LHCN-M2 (cell line): ENCODE data around the gene CTSC. TPM values are rescaled to one million over a fixed set of nuclear protein-coding genes. Genes with fewer than 3 reads are reported as not detected.
A peak's percentile ranks its signal among the peaks of the same experiment; 100 is the strongest.

ENCODE experiments used
- DNase-seq: peaks from one replicate; pipeline ENCODE4 v3.0.0-alpha.2; 2012; ENCODE audit warnings: low read depth
- total RNA-seq: library from RNA; depleted of rRNA; stranded (reverse); fragments of >200 nt; gene quantifications from 2 replicates; pipeline ENCODE4 v1.2.3, GENCODE V29; 2014

Gene CTSC
- total RNA-seq, 1 experiment from 2014 or later, result 32.5 TPM

DNA sequence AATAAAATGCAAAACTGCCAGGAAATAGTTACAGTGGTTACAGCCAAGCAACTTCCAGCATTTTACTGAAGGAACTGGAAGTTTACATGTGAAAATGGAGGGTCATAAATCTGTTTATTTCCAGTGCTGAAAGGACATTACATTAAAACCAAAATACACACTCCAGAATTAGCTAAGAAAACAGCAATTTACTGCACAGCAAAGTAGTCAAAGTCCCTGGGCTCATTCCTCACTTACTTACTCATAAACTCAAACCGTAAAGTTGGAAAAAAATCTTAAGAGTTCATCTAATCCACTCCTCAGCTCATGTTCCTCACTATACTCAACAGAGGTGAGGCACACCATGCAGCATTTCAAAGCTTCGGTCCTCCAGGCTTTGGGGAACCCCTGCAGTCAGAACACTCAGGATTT is 17.4 kb downstream of the CTSC start:
- DNase-seq, result peak; percentile 71

DNA sequence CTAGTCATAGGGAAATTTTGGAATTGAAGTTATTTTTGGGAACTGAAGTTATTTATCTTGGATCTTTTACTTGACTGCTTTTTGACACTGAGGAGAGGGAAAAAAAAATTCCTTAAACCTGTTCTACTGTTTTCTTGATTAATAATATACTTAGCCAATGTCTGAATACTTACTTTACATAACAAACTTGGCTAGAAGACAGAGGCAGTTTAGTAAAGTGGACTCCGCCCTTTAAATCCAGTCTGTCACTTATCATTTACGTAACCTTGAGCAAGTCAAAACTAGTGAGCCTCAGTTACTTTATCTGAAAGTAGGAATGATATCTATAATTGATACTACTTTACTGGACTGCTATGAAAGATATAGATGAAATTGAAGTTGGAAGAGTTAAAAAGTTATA is 19.5 kb downstream of the CTSC start:
- no peak for DNase-seq

DNA sequence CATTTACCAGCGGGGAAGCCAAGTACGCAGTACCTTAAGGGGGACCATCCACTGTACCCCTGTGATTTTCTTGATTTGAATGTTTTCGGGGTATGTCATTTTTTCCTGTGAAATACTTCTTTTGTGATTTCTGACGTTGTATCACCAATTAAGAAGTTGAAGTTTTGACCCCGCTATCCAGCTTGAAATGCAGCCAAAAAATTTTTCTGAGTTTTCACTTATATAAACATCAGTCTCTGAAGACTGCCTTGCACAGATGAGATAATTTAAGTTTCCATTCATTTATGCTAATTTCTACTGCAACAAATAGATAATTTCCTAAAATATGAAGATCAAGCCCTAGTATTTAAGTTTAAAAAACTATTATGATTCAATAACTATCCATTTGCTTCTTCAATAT is 20.0 kb downstream of the CTSC start:
- no peak for DNase-seq

DNA sequence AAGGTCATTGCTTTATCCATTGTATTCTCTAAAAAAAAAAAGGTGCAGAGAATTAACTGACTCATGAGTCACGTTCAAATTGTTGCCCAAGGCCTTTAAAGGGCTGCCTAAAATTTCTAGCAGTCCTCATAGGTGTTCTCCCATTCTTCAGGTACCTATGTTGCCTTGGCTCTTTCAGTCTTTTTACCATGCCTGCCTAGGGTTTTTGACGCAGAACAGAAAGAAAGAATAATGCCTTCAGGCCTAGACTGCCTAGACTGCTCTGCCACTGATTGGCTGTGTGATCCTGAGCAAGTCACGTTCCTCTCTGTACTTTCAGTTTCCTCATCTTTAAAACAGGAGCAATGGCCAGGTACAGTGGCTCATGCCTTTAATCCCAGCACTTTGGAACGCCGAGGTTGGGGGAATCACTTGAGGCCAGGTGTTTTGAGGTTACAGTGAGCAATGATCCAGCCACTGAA is 21.5 kb downstream of the CTSC start:
- no peak for DNase-seq

DNA sequence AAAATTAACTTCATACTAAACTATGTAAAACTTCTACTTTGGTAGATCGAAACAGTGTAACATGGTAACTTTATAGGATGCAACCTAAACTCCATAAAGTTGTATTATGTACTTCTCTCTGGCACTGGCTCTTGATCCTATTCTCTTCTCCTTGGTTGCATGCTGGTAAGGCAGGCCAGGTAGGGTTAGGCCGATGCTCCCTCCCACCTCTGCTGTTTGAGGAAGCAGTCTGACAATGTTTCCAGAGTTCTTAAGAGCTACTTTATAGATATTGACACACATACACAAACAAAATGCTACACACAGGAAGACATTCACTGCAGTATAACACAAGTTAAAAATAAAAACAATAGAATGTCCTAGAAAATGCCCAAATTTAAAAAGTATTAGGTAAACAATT is 22.5 kb downstream of the CTSC start:
- DNase-seq, result no peak

DNA sequence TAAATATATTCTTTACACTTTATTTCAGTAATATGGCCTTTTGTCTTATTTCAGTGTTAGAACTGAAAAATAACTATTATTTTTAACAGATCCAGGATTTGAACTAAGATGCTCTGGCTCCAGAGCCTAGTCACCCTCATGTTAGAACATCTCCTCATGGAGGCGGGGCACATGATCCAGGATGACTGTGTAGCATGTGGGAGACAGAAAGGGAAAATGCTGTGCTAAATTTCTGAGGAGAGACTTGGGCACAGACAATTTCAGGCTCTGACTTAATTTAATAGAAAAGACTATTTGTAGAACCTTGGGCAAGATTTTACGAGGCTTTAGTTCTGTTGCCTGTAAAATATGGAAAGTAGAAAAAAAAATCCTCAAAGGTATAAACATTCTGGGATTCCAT is 24.1 kb downstream of the CTSC start:
- no peak for DNase-seq

DNA sequence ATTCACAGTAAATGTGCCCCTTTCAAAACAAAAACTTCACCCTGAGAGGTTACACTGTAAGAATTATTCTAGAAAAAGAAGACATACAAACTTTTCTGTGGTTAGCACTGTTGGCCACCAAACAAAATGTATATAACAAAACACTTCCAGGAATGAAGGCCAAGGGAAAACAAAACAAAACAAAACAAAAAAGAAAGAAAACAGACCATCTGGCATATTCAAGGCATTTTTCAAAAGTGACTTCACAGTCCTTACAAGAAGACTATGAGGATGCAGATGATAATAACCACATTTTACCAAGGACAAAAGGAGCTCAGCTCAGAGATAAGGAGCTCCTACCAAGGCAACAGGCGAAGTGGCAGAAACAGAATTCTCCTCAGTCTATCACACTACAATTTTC is 24.9 kb downstream of the CTSC start:
- no peak for DNase-seq

DNA sequence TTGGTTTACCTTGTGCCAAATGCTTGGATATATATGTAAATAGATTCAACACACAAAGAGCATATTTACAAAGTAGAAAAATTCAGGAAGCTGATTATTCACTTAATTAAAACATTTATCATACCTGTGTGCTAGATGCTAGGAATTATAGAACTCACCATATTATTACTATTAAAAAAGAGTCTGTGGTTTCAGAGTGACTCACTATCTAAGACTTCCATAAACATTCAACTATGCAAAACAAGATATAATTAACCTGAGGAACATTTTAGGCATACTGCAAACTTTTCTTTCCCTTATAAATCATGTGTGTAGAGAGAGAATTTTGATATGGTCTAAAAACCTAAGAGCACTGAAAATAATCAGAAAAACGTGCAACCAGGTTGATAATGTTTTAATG is 27.3 kb downstream of the CTSC start:
- peak; percentile 21 for DNase-seq

DNA sequence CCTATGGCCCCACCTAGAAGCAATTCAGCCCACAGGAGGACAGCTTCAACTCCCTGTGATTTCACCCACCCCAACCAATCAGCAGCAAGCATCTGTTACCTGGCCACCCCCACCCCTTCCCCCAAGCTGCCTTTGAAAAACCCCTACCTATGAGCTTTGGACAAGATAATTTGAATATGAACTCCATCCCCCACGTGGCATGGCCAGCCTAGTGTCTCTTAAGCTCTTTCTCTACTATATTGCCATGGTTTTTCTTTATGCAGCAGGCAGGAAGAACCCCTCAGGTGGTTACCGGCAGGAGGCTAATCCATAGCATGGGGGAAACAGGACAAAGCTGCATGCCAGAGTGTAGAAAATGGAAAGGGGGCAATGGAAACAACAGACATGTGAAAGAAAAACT is 29.0 kb downstream of the CTSC start:
- no peak for DNase-seq

DNA sequence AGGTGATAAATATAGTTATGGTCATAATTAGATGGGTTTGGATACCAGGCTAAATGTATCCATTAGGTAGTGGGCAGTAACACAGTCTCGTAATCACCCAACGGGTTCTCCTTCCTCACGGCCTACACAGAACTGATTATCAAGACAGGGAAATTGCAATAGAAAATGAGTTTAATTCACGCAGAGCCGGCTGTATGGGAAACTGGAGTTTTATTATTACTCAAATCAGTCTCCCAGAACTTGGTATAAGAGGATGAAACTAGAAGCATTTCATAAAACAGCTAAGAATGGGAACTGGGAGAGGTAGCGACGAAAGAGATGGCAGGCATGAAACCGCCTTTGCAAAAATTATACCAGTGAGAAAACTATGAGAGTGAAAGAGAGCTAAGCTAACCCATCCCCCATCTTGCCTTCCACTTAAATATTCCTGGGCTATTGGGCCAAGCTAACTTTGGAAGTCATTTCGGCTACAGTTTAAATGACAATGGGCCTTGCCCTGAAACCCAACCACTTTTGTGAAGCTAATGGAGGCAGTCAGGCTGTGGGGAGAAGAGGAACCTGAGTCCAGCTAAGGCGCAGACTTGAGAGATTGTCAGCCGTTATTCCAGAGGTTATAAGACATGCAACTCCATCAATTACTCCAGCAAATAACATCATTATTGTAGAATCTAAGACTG is 29.6 kb downstream of the CTSC start:
- no peak for DNase-seq

DNA sequence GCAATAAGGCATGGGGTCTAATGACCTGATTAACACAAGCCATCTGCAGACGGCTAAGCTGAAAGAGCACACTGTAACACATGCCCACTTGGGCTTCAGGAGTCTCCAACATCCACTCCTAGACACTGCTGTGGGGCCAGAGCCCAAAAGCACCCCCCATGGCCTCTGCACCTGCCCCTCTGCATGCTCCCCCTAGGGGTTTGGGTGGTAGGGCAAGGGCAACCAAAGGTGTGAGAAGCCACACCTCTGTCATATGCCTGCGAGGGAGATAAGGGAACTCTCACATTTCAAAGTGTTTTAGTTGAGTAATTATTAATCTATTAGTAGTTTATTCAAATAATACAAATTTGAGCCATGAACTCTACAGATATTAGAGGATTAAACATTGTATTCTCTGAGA is 30.8 kb downstream of the CTSC start:
- no peak for DNase-seq

DNA sequence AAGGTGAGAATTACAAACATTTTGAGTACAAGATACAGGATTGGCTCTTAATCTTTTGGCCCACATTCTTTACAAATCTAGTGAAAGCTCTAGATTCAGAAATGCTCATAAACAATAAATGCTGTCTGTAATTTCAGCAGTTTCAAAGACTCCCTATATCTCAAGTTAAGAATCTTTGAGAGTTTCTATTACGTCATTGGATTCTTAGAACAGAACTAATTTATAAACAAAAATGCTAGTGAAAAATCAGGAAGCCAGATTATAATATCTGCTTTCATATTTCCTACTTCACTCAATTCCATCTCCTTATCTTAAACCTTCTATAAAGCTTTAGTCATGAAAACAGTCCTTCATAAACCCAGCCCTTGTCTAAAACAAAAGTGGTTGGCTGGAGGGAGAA is 32.1 kb downstream of the CTSC start:
- no peak for DNase-seq

DNA sequence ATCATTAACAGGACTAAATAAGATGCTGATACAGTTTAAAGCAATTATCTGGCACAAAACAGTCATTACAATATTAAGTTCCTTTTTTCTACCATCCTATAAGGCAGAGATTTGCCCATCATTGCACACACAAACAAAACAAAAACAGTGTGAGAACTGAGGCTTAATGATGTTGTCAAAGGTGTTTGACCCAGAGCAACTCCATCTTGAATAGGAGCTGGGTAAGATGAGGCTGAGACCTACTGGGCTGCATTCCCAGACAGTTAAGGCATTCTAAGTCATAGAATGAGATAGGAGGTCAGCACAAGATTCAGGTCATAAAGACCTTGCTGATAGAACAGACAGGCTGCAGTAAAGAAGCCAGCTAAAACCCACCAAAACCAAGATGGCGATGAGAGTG is 33.2 kb downstream of the CTSC start:
- DNase-seq, result no peak

DNA sequence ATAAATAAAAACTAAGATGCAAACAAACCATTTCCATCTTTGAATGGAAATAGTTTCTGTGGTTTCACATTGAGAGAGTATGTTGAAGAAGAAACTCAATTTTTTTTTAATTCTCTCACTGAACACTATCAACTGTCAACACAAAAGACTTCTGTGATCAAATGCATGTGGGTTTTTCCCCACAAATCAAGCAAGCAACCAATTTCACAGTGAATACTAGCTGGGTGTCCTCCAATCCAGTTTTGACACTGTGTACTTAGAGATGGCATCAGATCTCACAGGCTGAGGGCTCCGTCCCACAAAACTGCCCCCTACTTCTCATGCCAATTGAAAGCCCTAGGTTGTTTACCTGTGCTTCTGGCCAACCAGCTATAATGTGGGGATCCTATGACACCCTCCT is 34.5 kb downstream of the CTSC start:
- no peak for DNase-seq

DNA sequence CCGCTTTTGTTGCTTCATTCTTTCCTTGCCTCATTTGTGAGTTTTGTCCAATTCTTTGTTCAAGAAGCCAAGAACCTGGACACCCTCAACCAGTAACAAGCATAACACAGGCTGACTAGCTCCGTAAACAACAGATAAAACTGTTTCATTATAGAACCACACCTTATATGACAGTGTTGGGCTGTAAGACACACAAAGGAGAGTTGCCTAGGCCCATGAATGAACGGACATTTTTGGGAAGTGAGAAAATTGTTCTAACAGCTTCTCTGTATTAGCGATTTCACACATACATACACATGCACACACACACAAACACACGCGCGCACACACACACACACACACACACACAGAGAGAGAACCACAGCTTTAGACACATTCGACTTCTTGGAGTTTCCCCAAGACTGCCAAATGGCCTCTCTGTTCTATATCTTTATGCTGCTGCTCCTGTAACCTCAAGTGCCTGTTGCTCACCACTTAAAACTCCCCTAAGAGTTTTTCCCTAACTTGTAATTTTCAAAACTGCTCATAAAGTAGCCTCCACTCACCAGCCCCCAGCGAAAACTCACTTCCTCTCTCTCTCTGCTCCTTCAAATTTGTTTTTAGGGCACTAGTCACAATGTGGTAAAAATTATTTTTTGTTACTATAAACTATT is 35.9 kb downstream of the CTSC start:
- DNase-seq, result no peak

DNA sequence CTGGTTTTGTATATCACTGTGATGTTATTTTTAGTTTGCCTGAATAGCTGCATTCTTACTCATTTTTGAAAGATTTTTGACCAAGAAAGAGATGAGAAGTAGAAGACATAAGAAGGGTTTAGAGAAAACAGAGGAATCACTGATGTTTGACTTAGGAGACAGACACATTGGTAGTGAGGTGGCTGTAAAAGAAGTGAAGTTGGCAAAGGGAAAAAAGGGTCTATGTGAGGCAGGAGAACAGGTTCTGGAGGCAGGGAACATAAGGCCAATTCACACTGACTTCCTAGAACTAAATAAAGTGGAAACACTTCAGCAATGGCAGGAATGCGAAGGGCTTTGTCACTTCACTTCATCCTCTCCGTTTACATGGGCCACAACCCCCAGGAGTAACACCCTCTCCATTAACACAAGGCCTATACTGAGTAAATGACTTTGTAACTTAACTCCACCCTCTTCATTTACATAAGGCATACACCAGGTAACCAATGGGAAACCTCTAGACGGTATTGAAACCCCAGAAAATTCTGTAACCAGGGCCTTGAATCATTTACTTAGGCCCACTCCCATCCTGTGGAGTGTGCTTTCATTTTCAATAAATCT is 36.5 kb downstream of the CTSC start:
- no peak for DNase-seq

DNA sequence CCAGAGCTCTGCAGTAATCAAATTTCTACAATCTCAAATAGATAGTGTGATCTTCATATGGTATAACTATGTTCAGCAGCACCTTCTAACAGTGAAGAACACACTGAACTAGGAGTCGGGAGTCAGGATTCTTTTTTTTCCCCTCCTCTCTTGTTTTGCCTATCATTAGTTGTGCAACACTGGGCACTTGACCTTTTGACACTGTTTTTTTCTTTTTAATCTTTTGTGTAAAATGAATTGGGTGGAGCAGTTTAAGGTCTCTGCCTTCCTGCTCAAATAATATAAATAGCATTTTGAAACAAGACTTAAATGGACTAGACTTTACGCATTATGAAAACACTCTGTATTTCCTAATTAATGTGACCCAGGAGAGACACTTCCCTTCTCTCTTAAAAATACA is 39.7 kb downstream of the CTSC start:
- no peak for DNase-seq

DNA sequence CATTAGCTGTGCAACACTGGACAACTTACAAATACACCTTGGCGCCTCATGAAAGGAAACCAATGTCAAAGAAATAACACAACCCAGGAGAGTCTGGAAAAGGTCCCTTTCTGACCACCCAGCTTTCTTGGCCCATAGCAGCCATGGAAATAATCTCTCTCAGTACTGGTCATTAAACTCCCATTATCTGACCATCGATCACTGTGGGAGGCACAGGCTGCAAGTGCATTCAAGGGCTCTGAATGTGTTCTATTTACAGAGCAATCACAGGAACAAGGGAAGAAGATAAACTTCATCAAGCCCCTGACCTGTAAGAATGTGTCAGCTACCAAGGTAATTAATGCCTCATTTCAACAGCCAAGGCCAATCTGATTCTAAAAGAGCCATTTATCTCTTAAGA is 40.1 kb downstream of the CTSC start:
- DNase-seq, result no peak

DNA sequence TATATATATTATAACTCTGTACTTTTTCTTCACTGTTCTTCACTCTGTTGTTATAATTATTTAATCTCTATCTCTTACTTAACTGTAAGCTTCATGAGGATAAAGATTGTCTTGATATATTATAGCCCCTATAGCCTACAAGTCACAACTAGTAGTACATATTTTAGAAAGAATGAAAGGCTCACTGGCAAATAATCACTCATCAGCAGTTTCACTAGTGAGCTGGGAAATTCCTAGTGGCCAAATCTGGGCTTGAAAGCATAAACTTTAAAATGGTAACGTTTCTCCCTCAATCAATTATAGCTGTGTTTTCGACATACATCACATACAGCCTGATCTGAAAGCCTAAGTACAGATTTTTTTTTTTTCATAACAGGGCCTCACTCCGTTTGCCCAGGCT is 42.5 kb downstream of the CTSC start:
- no peak for DNase-seq

DNA sequence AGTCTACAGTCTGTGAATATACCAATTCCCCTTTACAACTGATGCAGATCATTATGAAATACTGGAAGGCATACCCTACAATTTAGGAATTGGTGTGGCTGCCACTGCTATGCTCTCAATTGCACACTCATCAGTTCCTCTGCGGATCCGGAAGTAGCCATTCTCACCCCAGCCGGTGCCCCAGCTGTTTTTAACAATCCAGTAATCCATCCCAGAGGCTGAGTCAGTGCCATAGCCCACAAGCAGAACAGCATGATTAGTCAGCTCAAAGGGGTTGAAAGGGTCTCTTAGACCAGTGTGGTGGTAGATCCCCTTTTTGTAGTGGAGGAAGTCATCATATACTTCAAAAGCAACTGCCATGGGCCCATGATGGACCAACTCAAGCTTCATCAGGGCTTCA is 43.6 kb downstream of the CTSC start:
- DNase-seq, result peak; percentile 89

DNA sequence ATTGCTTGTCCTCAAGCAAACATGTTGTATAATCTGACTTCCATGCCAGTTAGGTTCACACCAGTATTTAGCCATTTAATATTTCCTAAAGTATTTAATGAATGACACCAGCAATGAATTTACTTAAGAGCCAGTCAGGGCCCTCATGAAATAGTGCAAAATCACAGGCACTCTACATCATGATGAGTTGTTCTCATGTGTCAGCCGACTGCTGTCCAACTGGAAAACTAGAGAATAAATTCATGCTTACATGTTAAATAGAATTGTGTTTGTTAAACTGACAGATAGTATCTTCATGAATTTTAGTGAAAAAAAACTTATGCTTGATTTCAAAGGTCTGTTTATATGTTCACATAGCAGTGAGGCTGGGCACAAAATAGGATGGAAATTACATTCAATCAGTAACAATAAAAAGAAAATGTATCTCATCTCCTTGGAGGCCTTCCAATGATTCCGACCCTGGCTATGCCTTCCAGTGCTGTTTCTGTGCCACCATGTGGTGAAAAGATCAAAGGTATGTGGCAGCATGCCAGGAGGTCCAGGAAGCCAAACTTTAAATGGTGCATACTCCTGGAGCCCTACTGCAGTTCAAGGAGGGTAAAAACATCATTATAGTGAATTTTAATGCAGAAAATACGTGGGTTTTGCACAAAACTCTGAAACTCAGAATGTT is 45.2 kb downstream of the CTSC start:
- peak; percentile 76 for DNase-seq

DNA sequence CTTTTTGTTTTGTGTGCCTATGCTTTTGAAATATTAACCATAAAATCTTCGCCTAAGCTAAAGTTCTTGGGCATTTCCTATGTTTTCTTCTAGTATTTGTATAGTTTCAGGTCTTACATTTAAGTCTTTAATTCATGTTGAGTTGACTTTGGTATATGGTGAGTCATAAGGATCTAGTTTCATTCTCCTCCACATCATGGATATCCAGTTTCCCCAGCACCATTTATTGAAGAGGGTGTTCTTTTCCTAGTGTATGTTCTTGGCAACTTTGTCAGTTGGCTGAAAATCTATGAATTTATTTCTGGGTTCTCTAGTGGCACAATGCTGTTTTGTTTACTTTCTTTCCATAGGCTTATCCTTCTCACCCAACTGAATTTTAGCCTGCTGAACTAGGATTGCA is 49.0 kb downstream of the CTSC start:
- peak; percentile 59 for DNase-seq
